GM21737 (cell line): ENCODE measurements around the gene FAM53B.

Experiments
- ATAC-seq: cut with Tn5 transposase; IDR thresholded peaks from one replicate; pipeline ENCODE4 v1.9.1; 2021; ENCODE audit warnings: mild to moderate bottlenecking, moderate library complexity; ENCODE audit not compliant: unreplicated experiment

FAM53B gene

GRCh38 chr10:124603376-124604213 lies 140.6 kb downstream of the FAM53B start:
- no peak for ATAC-seq

GRCh38 chr10:124602646-124603365 lies 141.4 kb downstream of the FAM53B start:
- ATAC-seq, result no peak

- no peak for ATAC-seq
Measured at GRCh38 chr10:124602121-124602561, 142.0 kb downstream of the FAM53B start.

- no peak for ATAC-seq
Measured at GRCh38 chr10:124601431-124602120, 142.6 kb downstream of the FAM53B start.

DNA sequence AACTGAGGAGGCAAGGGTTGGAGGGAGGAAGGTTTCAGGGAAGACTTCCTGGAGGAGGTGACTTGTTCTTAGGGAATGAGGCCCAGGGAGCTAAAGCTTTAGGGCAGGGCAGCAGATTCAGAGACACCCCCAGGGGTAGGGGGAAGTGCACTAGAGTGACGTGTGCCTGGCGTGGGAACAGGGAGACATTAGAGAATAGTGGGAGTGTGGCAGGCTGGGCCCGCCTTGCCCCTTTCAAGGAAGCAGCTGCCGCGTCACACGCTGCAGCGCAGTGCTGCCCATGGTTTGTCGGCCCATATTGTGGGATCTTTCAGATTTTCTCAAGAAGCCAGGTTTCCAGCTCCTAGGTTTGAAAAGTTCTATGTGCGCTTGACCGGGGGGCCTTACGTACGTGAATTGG lies 143.2 kb downstream of the FAM53B start:
- no peak for ATAC-seq

GRCh38 chr10:124600051-124600880 lies 143.9 kb downstream of the FAM53B start:
- ATAC-seq, result no peak

GRCh38 chr10:124599588-124600050 lies 144.6 kb downstream of the FAM53B start:
- ATAC-seq, result no peak

DNA sequence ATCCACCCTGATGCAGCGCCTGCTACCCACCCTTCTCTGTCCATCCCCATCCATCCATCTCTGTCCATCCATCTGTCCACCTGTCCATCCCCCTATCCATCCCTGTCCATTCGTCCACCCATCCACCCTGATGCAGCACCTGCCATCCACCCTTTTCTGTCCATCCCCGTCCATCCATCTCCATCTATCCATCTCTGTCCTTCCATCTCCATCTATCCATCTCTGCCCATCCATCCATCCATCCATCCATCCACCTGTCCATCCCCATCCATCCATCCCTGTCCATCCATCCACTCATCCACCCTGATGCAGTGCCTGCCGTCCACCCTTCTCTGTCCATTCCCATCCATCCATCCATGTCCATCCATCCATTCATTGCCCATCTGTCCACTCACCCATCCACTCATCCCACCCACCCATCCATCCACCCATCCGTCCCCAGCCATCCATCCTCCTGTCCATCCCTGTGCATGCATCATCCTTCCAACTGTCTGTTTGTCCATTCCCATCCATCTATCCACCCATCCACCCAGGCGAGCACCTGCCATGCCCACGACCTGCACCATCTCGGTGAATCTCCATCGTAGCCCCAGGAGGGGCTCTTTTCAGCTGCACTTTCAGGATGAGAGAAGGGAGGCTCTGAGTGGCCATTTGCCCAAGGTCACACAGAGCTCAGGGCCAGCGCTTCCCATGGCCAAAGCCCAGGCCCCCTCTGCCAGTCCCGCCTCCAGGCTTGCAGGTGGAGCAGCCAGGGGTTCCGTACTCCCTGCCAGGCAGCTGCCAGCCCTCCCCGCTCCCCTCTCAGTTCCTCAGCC lies 145.2 kb downstream of the FAM53B start:
- no peak for ATAC-seq

GRCh38 chr10:124598196-124598595 lies 146.0 kb downstream of the FAM53B start:
- ATAC-seq, result no peak

DNA sequence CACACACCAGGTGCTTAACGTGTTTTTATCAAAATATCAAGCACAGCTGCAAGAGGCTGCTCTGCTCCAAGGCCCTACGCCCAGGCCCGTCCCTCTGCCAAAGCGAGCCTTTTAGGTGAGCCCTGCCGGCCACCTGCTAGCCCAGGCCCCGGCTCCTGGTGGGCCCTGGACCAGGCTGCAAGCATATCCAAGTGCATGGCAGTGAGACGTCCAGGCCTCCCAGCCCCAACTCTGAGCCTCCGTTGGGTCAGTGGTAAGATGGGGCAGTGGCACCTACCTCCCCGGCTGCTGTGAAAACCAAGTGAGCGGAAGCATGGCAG lies 146.4 kb downstream of the FAM53B start:
- no peak for ATAC-seq

- ATAC-seq, result no peak
Measured at GRCh38 chr10:124596962-124597845, 147.0 kb downstream of the FAM53B start.

DNA sequence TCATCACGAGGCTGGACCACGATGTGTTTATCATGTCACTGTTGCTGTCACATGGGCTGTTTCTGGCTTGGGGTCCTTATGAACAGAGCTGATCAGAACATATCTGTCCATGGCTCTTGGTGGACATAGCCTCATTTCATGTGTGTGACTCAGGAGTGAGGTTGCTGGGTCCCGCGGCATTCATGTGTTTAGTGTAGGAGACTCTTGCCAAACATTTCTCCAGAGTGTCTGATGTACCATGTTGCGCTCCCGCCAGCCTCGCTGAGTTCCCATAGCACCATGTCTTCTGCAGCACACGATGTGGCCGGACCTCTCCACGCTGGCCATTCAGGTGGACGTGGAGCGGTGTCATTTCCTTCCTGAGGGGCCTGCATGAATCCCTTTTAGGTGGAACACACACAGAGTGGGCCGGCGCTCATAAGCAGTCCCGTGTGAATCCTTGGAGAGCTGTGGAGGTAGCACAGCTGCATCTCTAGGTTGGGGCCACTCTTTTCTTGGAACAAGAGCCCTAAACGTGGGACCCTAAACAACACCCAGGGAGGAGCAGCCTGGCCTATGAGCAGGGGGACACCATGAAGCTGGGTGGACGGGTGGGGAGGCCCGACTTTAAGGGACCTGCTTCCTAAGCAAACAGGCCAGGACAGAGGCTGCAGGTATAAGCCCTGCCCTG lies 147.9 kb downstream of the FAM53B start:
- no peak for ATAC-seq

GRCh38 chr10:124595143-124595883 lies 148.9 kb downstream of the FAM53B start:
- no peak for ATAC-seq

DNA sequence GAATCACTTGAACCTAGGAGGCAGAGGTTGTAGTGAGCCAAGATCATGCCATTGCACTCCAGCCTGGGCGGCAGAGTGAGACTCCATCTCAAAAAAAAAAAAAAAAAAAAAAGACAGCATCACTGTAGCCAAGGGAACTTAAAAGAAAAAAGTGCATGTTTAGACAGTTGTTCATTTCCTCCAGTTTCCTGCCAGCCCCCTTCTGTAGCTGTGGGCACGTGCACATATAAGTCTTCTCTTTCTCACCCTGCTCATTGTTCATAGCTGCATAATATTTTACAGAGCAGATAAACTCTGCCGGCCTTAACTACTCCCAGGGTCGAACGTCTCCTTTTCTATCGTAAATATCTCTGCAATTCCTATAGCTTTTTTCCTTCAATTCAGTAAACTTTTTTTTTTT lies 149.9 kb downstream of the FAM53B start:
- ATAC-seq, result no peak

GRCh38 chr10:124593431-124593985 lies 150.7 kb downstream of the FAM53B start:
- ATAC-seq, result no peak

- ATAC-seq, result no peak
Measured at GRCh38 chr10:124592736-124593430, 151.3 kb downstream of the FAM53B start.

- no peak for ATAC-seq
Measured at GRCh38 chr10:124592101-124592500, 152.1 kb downstream of the FAM53B start.
